GM20000 (cell line): ENCODE data around the gene NCKAP5.

Experiments
- DNase-seq: peaks from one replicate; pipeline ENCODE4 v3.0.0; 2012; ENCODE audit warnings: low spot score
- CTCF ChIP-seq: IDR thresholded peaks from 2 replicates; pipeline ENCODE4 v1.5.1; 2012; ENCODE audit warnings: mild to moderate bottlenecking, control low read depth; ENCODE audit errors: extremely low read depth, missing control alignments

NCKAP5 gene

GRCh38 chr2:133331436-133331835 is 236.8 kb downstream of the NCKAP5 start:
- TF ChIP-seq CTCF = no peak
- no peak for DNase-seq

DNA sequence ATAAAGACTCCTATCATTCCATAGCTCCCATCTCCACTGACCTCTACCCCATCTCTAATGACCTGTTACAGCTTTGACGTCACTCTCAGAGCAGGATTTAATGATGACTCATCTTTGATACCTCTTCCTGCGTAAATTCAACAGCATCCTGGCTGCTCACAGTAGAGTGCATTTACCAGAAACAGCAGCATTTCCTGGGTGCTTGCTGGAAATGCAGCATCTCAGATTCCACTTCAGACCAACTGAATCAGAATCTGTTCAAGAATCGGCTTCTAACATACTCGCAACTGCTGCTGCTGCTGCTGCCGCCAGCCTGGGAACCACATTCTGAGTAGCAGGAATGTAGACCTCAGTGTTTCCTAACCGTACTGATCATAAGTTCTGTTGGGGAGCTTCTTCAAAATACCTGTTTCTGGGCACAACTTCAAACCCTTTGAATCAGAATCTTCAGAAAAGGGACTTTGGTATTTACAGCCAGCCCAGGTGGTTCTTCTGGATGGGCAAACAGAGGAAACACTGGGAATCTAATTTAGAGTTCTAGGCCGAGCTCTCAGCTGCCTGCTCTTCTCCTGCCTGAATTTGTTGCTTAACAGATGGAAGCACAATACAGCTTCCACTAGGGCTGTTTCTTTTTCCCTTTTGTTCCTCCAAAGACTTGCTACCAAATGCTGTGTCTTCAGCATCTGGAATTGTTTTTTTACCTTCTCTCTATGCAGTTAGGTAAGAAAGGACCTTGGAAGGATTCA is 241.4 kb downstream of the NCKAP5 start:
- no peak for TF ChIP-seq CTCF
- no peak for DNase-seq

DNA sequence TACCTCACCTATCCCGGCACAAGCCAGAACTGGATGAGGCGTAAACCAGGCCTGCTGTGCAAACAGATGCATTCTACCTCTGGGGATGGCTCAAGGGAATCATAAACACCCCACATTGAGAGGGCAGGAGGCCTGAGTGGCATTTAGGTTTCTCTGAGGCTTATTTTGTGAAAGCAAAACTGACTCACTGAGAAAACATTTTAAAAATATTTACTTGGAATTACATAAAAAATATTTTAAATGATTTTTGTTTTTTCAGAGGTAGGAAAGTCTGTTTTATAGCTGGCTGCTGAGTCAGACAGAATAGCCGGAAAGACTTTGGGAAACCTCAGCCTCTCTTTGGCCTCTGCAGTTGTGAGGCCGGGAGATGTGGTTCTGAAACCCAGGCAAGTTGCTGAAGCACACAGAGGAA is 244.1 kb downstream of the NCKAP5 start:
- no peak for DNase-seq
- no peak for TF ChIP-seq CTCF

DNA sequence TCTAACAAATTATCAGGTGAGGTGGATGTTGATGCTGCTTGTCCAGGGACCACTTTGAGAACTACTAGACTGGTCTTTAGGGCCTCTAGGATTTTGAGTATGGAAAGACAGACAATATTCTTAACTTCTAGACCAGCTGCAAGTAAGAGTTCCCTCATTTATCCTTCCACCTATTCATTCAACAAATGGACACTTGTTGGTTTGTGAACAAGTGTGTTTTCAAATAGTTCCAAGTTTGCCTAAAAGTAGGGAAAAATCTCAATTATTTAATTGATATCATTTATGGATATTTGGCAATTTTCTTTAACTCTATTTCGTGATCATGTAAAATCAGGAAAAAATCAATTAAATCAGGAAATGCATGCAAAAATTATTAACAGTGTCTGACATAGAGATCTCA is 245.4 kb downstream of the NCKAP5 start:
- no peak for DNase-seq
- no peak for TF ChIP-seq CTCF

DNA sequence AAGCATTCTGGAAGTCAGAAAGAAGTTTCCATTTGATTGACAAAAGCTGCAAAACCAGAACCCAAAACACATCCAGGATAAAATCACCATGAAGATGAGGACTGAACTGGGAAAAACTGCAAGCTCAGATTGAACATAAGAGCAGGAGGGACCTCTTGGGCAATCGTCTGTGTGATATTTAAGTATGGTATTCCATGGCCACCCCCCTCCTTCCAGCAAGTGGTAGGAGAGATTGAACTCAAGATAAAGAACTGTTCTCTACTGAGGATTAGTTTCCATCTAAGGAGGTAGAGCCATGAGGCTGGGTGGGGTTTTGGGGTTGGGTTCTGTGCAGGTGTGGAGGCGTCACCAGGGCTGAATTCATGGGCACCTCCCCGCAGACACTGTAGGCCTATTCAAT is 251.1 kb downstream of the NCKAP5 start:
- DNase-seq = no peak
- TF ChIP-seq CTCF = no peak

GRCh38 chr2:133316557-133316956 is 251.7 kb downstream of the NCKAP5 start:
- DNase-seq = no peak
- TF ChIP-seq CTCF = no peak

DNA sequence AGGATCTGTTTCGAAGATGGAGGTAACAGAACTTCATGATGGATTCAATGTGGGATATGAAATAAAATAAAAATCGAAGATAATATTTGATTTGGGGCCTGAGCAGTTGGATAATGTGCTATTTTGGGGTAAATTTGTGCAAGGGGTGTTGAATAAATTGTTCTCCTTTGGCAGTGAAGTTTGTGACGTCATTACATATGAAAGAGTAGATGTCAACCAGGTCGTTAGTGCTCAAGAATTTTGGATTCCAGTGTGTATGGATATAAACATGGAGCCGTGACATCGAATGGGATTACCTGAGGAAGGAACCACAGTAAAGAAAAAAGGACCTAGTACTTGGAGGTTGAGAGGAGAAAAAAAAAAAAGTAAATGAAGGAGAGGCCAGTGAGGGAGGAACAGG is 253.0 kb downstream of the NCKAP5 start:
- no peak for TF ChIP-seq CTCF

More for the DNA sequence above, 253.0 kb downstream of the NCKAP5 start:
- no peak for DNase-seq
